SK-N-SH (cell line): ENCODE results near the gene PBX1. TPM values are rescaled to one million over a fixed set of nuclear protein-coding genes. Genes with fewer than 3 reads are reported as not detected.
A peak's percentile ranks its signal among the peaks of the same experiment; 100 is the strongest.

Experiments used
- CTCF ChIA-PET: fragments of 300-600, 350-600 bp; formaldehyde crosslinking; extraction: SDS; loops from one replicate; lab custom pipeline; 2021; lab: Yijun Ruan, JAX
- POLR2A ChIA-PET: fragments of 350-600 bp; sonication (Branson Sonifier 250); formaldehyde crosslinking; extraction: SDS; loops from one replicate; lab custom pipeline; 2020; ENCODE audit warnings: antibody characterized with exemption, inconsistent platforms; lab: Yijun Ruan, JAX
- DNase-seq: peaks from one replicate; pipeline ENCODE4 v3.0.0; 2012
- H2AFZ ChIP-seq: fragments of 200-600 bp; sonication (generic); 2 replicates; pipeline ENCODE4 v1.8.1; 2016; ENCODE audit warnings: antibody characterized with exemption, mild to moderate bottlenecking, low read depth
- H3F3A ChIP-seq: fragments of 200-600 bp; sonication (generic); replicated peaks from 2 replicates; pipeline ENCODE3; 2016; ENCODE audit warnings: antibody characterized with exemption, mild to moderate bottlenecking; ENCODE audit not compliant: insufficient read depth
- H3K27ac ChIP-seq, 2 experiments: fragments of 200-500 bp in 1 of 2; fragments of 200-600 bp in 1 of 2; sonication (Bioruptor generic) in 1 of 2; sonication (generic), shearing (Covaris generic) in 1 of 2; 2 replicates each; pipeline versions ENCODE4 v1.5.1 to v1.6.1; 2014 to 2016; ENCODE audit warnings: low read depth in 2 of 2, inconsistent platforms in 1 of 2, low read length in 1 of 2, mild to moderate bottlenecking in 1 of 2, mixed read lengths in 1 of 2
- H3K27me3 ChIP-seq: fragments of 200-600 bp; sonication (generic), shearing (Covaris generic); 2 replicates; pipeline ENCODE4 v1.6.1; 2016; ENCODE audit warnings: mixed run types; ENCODE audit not compliant: insufficient read depth
- H3K36me3 ChIP-seq, 2 experiments: fragments of 200-500 bp in 1 of 2; fragments of 200-600 bp in 1 of 2; sonication (Bioruptor generic) in 1 of 2; sonication (generic) in 1 of 2; replicated peaks in 1 of 2; 2 replicates each; pipeline versions ENCODE3 to v1.5.1; 2014 to 2016; ENCODE audit warnings: low read length in 1 of 2, mild to moderate bottlenecking in 1 of 2; ENCODE audit not compliant: insufficient read depth in 2 of 2, control insufficient read depth in 1 of 2
- H3K4me1 ChIP-seq, 2 experiments: fragments of 200-500 bp in 1 of 2; fragments of 200-600 bp in 1 of 2; sonication (Bioruptor generic) in 1 of 2; sonication (generic), shearing (Covaris generic) in 1 of 2; 2 replicates each; pipeline versions ENCODE4 v1.5.1 to v1.6.1; 2014 to 2016; ENCODE audit warnings: low read depth in 1 of 2, low read length in 1 of 2, mixed run types in 1 of 2; ENCODE audit not compliant: insufficient read depth in 2 of 2, control insufficient read depth in 1 of 2
- H3K4me2 ChIP-seq: fragments of 200-600 bp; sonication (generic), shearing (Covaris generic); 2 replicates; pipeline ENCODE4 v1.6.1; 2017; ENCODE audit warnings: mixed run types
- H3K4me3 ChIP-seq, 2 experiments: fragments of 200-500 bp in 1 of 2; fragments of 200-600 bp in 1 of 2; sonication (Bioruptor generic) in 1 of 2; sonication (generic), shearing (Covaris generic) in 1 of 2; 2 replicates each; pipeline versions ENCODE4 v1.5.1 to v1.8.1; 2014 to 2016; ENCODE audit warnings: low read depth in 2 of 2, inconsistent platforms in 1 of 2, low read length in 1 of 2, mild to moderate bottlenecking in 1 of 2, mixed read lengths in 1 of 2, moderate library complexity in 1 of 2
- H3K79me2 ChIP-seq: fragments of 200-600 bp; sonication (generic); 2 replicates; pipeline ENCODE4 v1.8.1; 2017; ENCODE audit warnings: mild to moderate bottlenecking; ENCODE audit not compliant: insufficient read depth
- H3K9ac ChIP-seq: fragments of 200-600 bp; sonication (generic); 2 replicates; pipeline ENCODE4 v1.6.1; 2017; ENCODE audit warnings: mixed run types
- H3K9me2 ChIP-seq: fragments of 200-600 bp; sonication (generic); 2 replicates; pipeline ENCODE4 v1.6.1; 2017; ENCODE audit warnings: mixed run types
- H3K9me3 ChIP-seq: fragments of 200-600 bp; sonication (generic); 2 replicates; pipeline ENCODE4 v1.6.1; 2017; ENCODE audit warnings: mixed run types, mild to moderate bottlenecking, moderate library complexity
- H4K20me1 ChIP-seq: fragments of 200-600 bp; sonication (generic); 2 replicates; pipeline ENCODE4 v1.6.1; 2017; ENCODE audit warnings: mild to moderate bottlenecking, mixed run types; ENCODE audit not compliant: insufficient read depth
- CHD2 ChIP-seq: fragments of 150-350 bp; IDR thresholded peaks from 2 replicates; pipeline ENCODE4 v1.6.1; 2018; ENCODE audit warnings: low read length; ENCODE audit not compliant: partially characterized antibody
- ELF1 ChIP-seq: IDR thresholded peaks from 2 replicates; pipeline ENCODE4 v1.4.0; 2012
- EP300 ChIP-seq, 2 experiments: IDR thresholded peaks; 2 replicates each; pipeline versions ENCODE4 v1.4.0 to v1.6.1; 2012; ENCODE audit warnings: borderline replicate concordance in 1 of 2, low read depth in 1 of 2, low read length in 1 of 2
- FOXJ3 ChIP-seq: sonication (generic); formaldehyde crosslinking; IDR thresholded peaks from 2 replicates; pipeline ENCODE4 v1.5.1; 2020; ENCODE audit warnings: mild to moderate bottlenecking, missing genetic modification reagents
- FOXM1 ChIP-seq: IDR thresholded peaks from 2 replicates; pipeline ENCODE4 v1.4.0; 2012; ENCODE audit warnings: low read depth, mild to moderate bottlenecking
- GABPA ChIP-seq: IDR thresholded peaks from 2 replicates; pipeline ENCODE4 v1.4.0; 2012; ENCODE audit warnings: low read depth, mild to moderate bottlenecking
- JUND ChIP-seq: IDR thresholded peaks from 2 replicates; pipeline ENCODE4 v1.4.0; 2012
- MEF2A ChIP-seq: IDR thresholded peaks from 2 replicates; pipeline ENCODE4 v1.4.0; 2012; ENCODE audit warnings: low read depth, borderline replicate concordance
- MXI1 ChIP-seq: IDR thresholded peaks from 2 replicates; pipeline ENCODE4 v1.6.1; 2012; ENCODE audit warnings: mild to moderate bottlenecking, low read depth, low read length, improper control_type of control experiment
- NFIC ChIP-seq: IDR thresholded peaks from 2 replicates; pipeline ENCODE4 v1.4.0; 2012; ENCODE audit warnings: borderline replicate concordance
- POLR2AphosphoS5 ChIP-seq: IDR thresholded peaks from 2 replicates; pipeline ENCODE4 v1.6.1; 2012; ENCODE audit warnings: low read depth, low read length
- RCOR1 ChIP-seq: fragments of 150-350 bp; IDR thresholded peaks from 2 replicates; pipeline ENCODE4 v1.6.1; 2017; ENCODE audit warnings: antibody characterized with exemption, low read length
- RXRA ChIP-seq: IDR thresholded peaks from 2 replicates; pipeline ENCODE4 v1.4.0; 2012; ENCODE audit warnings: low read depth, mild to moderate bottlenecking, borderline replicate concordance
- SIN3A ChIP-seq: IDR thresholded peaks from 2 replicates; pipeline ENCODE4 v1.6.1; 2012; ENCODE audit warnings: low read depth, mild to moderate bottlenecking, low read length, moderate library complexity, borderline replicate concordance
- SMC3 ChIP-seq: IDR thresholded peaks from 2 replicates; pipeline ENCODE4 v1.6.1; 2012; ENCODE audit warnings: low read depth, low read length, improper control_type of control experiment
- TAF1 ChIP-seq: IDR thresholded peaks from 2 replicates; pipeline ENCODE4 v1.6.1; 2012; ENCODE audit warnings: low read depth, mild to moderate bottlenecking, low read length, moderate library complexity, borderline replicate concordance
- TEAD4 ChIP-seq: IDR thresholded peaks from 2 replicates; pipeline ENCODE4 v1.4.0; 2012; ENCODE audit warnings: mild to moderate bottlenecking, borderline replicate concordance; ENCODE audit not compliant: insufficient read depth
- WGBS: methylation state at CpG from one replicate; pipeline ENCODE4 v1.1.6; 2017; ENCODE audit warnings: low lambda C conversion rate; 5-methylcytosine and 5-hydroxymethylcytosine counted together
- polyA plus RNA-seq, 3 experiments: library from polyadenylated mRNA; depleted of rRNA; stranded (reverse); fragments of >200 nt; gene quantifications; 2 replicates each; pipeline ENCODE4 v1.2.3, GENCODE V29; 2012
- TF ChIP-seq, protein P1 (sequence below): IDR thresholded peaks from 2 replicates; pipeline ENCODE4; 2012
- TF ChIP-seq, protein P2 (sequence below): fragments of 150-350 bp; IDR thresholded peaks from 2 replicates; pipeline ENCODE4 v1.6.1; 2017; ENCODE audit warnings: antibody characterized with exemption, low read length, low read depth, borderline replicate concordance
- TF ChIP-seq, protein P3 (sequence below): fragments of 150-350 bp; IDR thresholded peaks from 2 replicates; pipeline ENCODE4 v1.6.1; 2016; ENCODE audit warnings: mild to moderate bottlenecking, low read depth, low read length
- TF ChIP-seq, protein P4 (sequence below): IDR thresholded peaks from 2 replicates; pipeline ENCODE4 v1.4.0; 2012; ENCODE audit warnings: low read depth
- TF ChIP-seq, protein P5 (sequence below): IDR thresholded peaks from 2 replicates; pipeline ENCODE4 v1.6.1; 2012; ENCODE audit warnings: mild to moderate bottlenecking, low read depth, low read length, moderate library complexity

Gene PBX1
- polyA plus RNA-seq, 1 of the 3 experiments (the other 2 are of a cell fraction) = 27.0 TPM

DNA sequence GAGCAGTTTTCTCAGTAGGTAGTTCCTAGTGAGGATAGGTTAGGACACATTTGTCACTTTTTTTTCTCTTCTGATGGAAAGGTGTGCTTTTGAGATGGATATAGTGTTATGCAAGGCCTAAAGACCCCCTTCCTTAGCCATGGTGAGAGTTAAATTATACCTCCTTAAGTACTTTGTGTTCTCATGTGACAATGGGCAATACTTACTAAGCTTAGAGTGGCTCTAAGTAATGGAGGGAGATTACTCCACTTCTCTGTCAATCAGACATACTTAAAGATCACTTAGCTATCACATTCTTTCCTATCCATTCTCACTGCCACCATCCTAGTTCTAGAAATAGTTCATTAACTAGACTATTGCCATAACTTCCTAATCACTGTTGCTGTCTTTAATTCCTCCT is 265.6 kb downstream of the PBX1 start:
- Histone ChIP-seq H3K9me3 (no peaks in the 10 kb centered on the region), H3K4me3 (no peak overlapping the region), H3K36me3 (peaks cover 4 to 19% of the 10 kb centered on the region in 2 experiments), H3F3A (no peaks in the 10 kb centered on the region), H3K27me3 (no peaks in the 10 kb centered on the region), H3K9ac (no peak overlapping the region), H3K4me2 (no peak overlapping the region), H3K27ac (peak overlapping the region in 1 of 2 experiments; percentile 78; a peak in 2 of 4 replicates), H2AFZ (no peak overlapping the region), H3K79me2 (no peaks in the 10 kb centered on the region)
- ChIA-PET POLR2A (no interaction called here), CTCF (no interaction called here)
- DNase-seq = no peak
- no peak for TF ChIP-seq RXRA
- TF ChIP-seq, protein P1, sequence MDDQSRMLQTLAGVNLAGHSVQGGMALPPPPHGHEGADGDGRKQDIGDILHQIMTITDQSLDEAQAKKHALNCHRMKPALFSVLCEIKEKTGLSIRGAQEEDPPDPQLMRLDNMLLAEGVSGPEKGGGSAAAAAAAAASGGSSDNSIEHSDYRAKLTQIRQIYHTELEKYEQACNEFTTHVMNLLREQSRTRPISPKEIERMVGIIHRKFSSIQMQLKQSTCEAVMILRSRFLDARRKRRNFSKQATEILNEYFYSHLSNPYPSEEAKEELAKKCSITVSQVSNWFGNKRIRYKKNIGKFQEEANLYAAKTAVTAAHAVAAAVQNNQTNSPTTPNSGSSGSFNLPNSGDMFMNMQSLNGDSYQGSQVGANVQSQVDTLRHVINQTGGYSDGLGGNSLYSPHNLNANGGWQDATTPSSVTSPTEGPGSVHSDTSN = no peak
- TF ChIP-seq GABPA = no peak
- no peak for TF ChIP-seq RCOR1
- TF ChIP-seq FOXM1 = no peak
- TF ChIP-seq SMC3 = no peak
- TF ChIP-seq, protein P2, sequence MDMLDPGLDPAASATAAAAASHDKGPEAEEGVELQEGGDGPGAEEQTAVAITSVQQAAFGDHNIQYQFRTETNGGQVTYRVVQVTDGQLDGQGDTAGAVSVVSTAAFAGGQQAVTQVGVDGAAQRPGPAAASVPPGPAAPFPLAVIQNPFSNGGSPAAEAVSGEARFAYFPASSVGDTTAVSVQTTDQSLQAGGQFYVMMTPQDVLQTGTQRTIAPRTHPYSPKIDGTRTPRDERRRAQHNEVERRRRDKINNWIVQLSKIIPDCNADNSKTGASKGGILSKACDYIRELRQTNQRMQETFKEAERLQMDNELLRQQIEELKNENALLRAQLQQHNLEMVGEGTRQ = no peak
- no peak for TF ChIP-seq MEF2A
- no peak for TF ChIP-seq EP300 (IDR thresholded peaks at IDR 0.05; ENCODE audit: borderline replicate concordance in 1 of 2, low read depth in 1 of 2, low read length in 1 of 2)
- TF ChIP-seq, protein P3, sequence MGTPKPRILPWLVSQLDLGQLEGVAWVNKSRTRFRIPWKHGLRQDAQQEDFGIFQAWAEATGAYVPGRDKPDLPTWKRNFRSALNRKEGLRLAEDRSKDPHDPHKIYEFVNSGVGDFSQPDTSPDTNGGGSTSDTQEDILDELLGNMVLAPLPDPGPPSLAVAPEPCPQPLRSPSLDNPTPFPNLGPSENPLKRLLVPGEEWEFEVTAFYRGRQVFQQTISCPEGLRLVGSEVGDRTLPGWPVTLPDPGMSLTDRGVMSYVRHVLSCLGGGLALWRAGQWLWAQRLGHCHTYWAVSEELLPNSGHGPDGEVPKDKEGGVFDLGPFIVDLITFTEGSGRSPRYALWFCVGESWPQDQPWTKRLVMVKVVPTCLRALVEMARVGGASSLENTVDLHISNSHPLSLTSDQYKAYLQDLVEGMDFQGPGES = no peak
- TF ChIP-seq NFIC = no peak
- TF ChIP-seq, protein P4, sequence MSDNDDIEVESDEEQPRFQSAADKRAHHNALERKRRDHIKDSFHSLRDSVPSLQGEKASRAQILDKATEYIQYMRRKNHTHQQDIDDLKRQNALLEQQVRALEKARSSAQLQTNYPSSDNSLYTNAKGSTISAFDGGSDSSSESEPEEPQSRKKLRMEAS = no peak
- TF ChIP-seq POLR2AphosphoS5 = no peak
- no peak for TF ChIP-seq SIN3A
- no peak for TF ChIP-seq JUND
- TF ChIP-seq MXI1 = no peak
- TF ChIP-seq, all 33 proteins: peak for 0
- Histone ChIP-seq H3K9me2 (no peaks in the 10 kb centered on the region), H3K4me1 (peaks cover 0 to 10% of the 10 kb centered on the region in 2 experiments; a peak in 2 of 4 replicates), H4K20me1 (no peaks in the 10 kb centered on the region)

DNA sequence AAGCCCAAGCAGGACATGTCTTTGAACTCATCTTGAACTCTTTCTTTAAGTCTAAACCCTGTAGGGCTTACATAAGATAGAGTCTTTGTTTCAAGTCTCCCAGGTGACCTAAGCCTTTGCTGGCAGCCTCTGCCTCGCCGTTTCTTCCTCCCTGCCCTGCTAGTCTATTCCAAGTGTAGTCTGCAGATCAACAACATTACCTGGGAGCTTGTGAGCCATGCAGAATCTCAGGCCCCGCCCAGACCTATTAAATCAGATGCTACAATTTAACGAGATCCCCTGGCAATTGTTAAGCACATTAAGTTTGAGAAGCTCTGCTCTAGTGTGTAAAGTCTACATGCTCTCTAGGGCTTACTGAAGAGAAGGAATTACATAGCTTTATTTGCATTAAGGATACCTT is 271.6 kb downstream of the PBX1 start:
- Histone ChIP-seq H3K4me1 (no peaks in the 10 kb centered on the region; a peak in 1 of 4 replicates), H3K36me3 (peaks cover 0 to 3% of the 10 kb centered on the region in 2 experiments), H3K9me2 (no peaks in the 10 kb centered on the region), H3K4me3 (no peak overlapping the region), H2AFZ (no peak overlapping the region), H3K79me2 (no peaks in the 10 kb centered on the region), H3K9ac (no peak overlapping the region), H3K27ac (no peak overlapping the region), H4K20me1 (no peaks in the 10 kb centered on the region), H3K4me2 (no peak overlapping the region), H3K9me3 (no peaks in the 10 kb centered on the region), H3K27me3 (no peaks in the 10 kb centered on the region), H3F3A (no peaks in the 10 kb centered on the region)
- no peak for DNase-seq
- ChIA-PET POLR2A (no interaction called here), CTCF (no interaction called here)
- WGBS = 67% methylated on average over 4 of the region's 4 CpGs
- TF ChIP-seq, protein P3 = no peak
- TF ChIP-seq CHD2 (no peak), FOXJ3 (no peak), NFIC (no peak), RCOR1 (no peak), ELF1 (no peak), TEAD4 (no peak), EP300 (IDR thresholded peaks at IDR 0.05; ENCODE audit: borderline replicate concordance in 1 of 2, low read depth in 1 of 2, low read length in 1 of 2) (no peak), TAF1 (no peak)
- TF ChIP-seq, protein P5, sequence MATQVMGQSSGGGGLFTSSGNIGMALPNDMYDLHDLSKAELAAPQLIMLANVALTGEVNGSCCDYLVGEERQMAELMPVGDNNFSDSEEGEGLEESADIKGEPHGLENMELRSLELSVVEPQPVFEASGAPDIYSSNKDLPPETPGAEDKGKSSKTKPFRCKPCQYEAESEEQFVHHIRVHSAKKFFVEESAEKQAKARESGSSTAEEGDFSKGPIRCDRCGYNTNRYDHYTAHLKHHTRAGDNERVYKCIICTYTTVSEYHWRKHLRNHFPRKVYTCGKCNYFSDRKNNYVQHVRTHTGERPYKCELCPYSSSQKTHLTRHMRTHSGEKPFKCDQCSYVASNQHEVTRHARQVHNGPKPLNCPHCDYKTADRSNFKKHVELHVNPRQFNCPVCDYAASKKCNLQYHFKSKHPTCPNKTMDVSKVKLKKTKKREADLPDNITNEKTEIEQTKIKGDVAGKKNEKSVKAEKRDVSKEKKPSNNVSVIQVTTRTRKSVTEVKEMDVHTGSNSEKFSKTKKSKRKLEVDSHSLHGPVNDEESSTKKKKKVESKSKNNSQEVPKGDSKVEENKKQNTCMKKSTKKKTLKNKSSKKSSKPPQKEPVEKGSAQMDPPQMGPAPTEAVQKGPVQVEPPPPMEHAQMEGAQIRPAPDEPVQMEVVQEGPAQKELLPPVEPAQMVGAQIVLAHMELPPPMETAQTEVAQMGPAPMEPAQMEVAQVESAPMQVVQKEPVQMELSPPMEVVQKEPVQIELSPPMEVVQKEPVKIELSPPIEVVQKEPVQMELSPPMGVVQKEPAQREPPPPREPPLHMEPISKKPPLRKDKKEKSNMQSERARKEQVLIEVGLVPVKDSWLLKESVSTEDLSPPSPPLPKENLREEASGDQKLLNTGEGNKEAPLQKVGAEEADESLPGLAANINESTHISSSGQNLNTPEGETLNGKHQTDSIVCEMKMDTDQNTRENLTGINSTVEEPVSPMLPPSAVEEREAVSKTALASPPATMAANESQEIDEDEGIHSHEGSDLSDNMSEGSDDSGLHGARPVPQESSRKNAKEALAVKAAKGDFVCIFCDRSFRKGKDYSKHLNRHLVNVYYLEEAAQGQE = no peak
